ENCODE results near the gene PRDM16. TPM values are rescaled to one million over a fixed set of nuclear protein-coding genes. Genes with fewer than 3 reads are reported as not detected.

Gene PRDM16
- total RNA-seq, 4 donors from 2014 or later, result 0.41 to 0.95 TPM; not detected in 2

- intact Hi-C loops (cut with DNase I; ENCODE audit: low total_unique reads), result no loop called here
- H3K4me3 ChIP-seq, result no peak overlapping the region
- in situ Hi-C loops (cut with MboI; ENCODE audit: low pct_ligation_motif_present in 1 of 4, low pct_unique_long_range_greater_than_20kb in 1 of 4, low sequenced_read_pairs in 3 of 4), result loop anchor here in 2 of 4 donors (25.0 kb wide), 2 partner anchors 424 to 599 kb away; partner anchors contain the start of gene ACTRT2 (in 2 of the 2)
- 85% methylated on average over 11 of the region's 11 CpGs; no CpG with 5 or more reads in 1 of the 2 donors for WGBS, 2 donors (ENCODE audit: low coverage in 1 of 2)
- no peak for DNase-seq
- no peaks in the 10 kb centered on the region for H3K36me3 ChIP-seq
- no peaks in the 10 kb centered on the region for H3K9me3 ChIP-seq
- H3K4me1 ChIP-seq, result no peaks in the 10 kb centered on the region
- H3K27me3 ChIP-seq, result peaks cover 11% of the 10 kb centered on the region
- TF ChIP-seq EP300 (IDR thresholded peaks at IDR 0.05; ENCODE audit: low read depth), result no peak
- TF ChIP-seq, protein P1, sequence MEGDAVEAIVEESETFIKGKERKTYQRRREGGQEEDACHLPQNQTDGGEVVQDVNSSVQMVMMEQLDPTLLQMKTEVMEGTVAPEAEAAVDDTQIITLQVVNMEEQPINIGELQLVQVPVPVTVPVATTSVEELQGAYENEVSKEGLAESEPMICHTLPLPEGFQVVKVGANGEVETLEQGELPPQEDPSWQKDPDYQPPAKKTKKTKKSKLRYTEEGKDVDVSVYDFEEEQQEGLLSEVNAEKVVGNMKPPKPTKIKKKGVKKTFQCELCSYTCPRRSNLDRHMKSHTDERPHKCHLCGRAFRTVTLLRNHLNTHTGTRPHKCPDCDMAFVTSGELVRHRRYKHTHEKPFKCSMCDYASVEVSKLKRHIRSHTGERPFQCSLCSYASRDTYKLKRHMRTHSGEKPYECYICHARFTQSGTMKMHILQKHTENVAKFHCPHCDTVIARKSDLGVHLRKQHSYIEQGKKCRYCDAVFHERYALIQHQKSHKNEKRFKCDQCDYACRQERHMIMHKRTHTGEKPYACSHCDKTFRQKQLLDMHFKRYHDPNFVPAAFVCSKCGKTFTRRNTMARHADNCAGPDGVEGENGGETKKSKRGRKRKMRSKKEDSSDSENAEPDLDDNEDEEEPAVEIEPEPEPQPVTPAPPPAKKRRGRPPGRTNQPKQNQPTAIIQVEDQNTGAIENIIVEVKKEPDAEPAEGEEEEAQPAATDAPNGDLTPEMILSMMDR (IDR thresholded peaks at IDR 0.05), result no peak
- no peak overlapping the region for H3K27ac ChIP-seq
Measured at GRCh38 chr1:3436451-3436850, 367.4 kb downstream of the PRDM16 start.

GRCh38 chr1:3436901-3437300, 367.9 kb downstream of the PRDM16 start:
- H3K9me3 ChIP-seq, result no peaks in the 10 kb centered on the region
- 89 to 91% methylated on average over 8 to 14 of the region's 14 CpGs for WGBS, 2 donors (ENCODE audit: low coverage in 1 of 2)
- no peak for DNase-seq
- intact Hi-C loops (cut with DNase I; ENCODE audit: low total_unique reads) (no loop called here), in situ Hi-C loops (cut with MboI; ENCODE audit: low pct_ligation_motif_present in 1 of 4, low pct_unique_long_range_greater_than_20kb in 1 of 4, low sequenced_read_pairs in 3 of 4) (loop anchor here in 2 of 4 donors (25.0 kb wide), 2 partner anchors 425 to 600 kb away; partner anchors contain the start of gene ACTRT2 (in 2 of the 2))
- H3K27me3 ChIP-seq, result peaks cover 16% of the 10 kb centered on the region
- H3K36me3 ChIP-seq, result no peaks in the 10 kb centered on the region
- no peak overlapping the region for H3K4me3 ChIP-seq
- H3K27ac ChIP-seq, result no peak overlapping the region
- TF ChIP-seq, protein P1 (IDR thresholded peaks at IDR 0.05), result no peak
- TF ChIP-seq POLR2A (IDR thresholded peaks at IDR 0.05), result no peak
- no peak for TF ChIP-seq EP300 (IDR thresholded peaks at IDR 0.05; ENCODE audit: low read depth)
- TF ChIP-seq POLR2AphosphoS5 (IDR thresholded peaks at IDR 0.05), result no peak
- H3K4me1 ChIP-seq, result no peaks in the 10 kb centered on the region

DNA sequence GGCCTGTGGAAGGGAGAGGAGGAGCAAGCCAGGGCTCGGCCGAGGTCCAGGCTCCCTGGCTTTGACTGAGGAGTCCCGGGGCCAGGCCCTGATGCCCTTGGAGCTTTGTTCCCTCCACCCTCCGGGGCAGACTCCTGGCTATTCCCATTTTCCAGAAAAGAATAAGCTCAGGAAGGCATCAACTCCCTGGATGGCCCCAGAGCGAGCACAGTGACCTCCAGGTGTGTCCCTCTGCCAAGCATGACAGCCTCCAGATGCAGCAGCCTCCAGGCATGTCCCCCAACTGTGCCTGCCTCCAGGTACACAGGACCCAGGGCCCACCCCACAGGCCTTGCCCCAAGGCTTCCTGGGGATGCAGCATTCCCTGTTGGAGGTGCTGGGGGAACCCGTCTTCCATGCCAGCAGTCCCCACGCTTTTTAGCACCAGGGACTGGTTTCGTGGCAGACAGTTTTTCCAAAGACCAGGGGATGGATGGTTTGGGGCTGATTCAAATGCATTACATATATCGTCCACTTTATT, 369.7 kb downstream of the PRDM16 start:
- Histone ChIP-seq H3K27me3 (peaks cover 24% of the 10 kb centered on the region), H3K4me3 (no peak overlapping the region), H3K4me1 (no peaks in the 10 kb centered on the region), H3K9me3 (no peaks in the 10 kb centered on the region), H3K36me3 (no peaks in the 10 kb centered on the region), H3K27ac (no peak overlapping the region)
- no peak for TF ChIP-seq EP300 (IDR thresholded peaks at IDR 0.05; ENCODE audit: low read depth)
- TF ChIP-seq, protein P1 (IDR thresholded peaks at IDR 0.05), result no peak
- in situ Hi-C loops (cut with MboI; ENCODE audit: low pct_ligation_motif_present in 1 of 4, low pct_unique_long_range_greater_than_20kb in 1 of 4, low sequenced_read_pairs in 3 of 4), result loop anchor here in 2 of 4 donors (25.0 kb wide), 2 partner anchors 426 to 601 kb away; partner anchors contain the start of gene ACTRT2 (in 2 of the 2)
- intact Hi-C loops (cut with DNase I; ENCODE audit: low total_unique reads), result no loop called here
- no peak for DNase-seq
- 66 to 100% methylated on average over 2 to 9 of the region's 9 CpGs for WGBS, 2 donors (ENCODE audit: low coverage in 1 of 2)

DNA sequence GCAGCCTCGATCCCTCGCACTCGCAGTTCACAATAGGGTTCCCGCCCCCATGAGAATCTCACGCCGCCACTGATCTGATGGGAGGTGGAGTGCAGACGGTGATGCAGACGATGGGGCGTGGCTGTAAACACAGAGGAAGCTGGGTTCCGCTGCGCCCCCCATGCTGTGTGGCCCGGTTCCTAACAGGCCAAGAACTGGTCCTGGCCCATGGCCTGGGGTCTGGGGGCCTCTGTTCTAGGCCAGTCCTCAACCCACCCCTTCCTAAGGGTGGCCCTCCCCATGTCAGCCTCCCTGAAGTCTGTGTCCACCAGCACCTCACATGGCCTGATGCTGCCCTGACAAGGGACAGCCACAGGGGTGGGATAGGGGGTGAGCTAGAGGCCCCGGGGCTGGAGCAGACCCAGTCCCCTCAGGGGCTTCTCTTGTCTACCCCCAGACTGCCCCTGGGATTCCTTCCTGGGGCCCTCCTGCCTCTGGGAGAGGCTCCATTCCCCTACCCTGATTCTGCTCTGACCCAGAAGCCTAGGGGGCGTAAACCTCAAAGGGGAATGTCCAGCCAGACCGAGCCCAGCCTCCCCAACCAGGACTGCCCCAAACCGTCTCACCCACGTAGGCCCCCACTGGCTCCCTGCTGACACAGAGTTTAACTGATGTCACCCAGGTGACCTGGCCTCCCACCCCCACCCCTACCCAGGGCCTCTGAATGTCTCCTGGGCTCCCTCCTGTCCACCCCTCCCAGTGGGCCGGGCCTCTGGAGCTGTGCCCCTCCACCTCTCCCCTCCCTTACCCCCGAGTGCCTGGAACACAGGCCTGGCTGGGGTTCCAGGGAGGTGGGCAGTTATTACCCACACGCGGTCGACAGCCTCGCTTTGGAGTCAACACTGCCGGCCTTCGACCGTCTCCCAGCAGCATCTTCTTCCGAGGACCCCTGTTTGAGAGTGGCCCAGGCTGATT, 370.6 kb downstream of the PRDM16 start:
- Histone ChIP-seq H3K4me1 (no peaks in the 10 kb centered on the region), H3K36me3 (no peaks in the 10 kb centered on the region), H3K27ac (no peak overlapping the region), H3K9me3 (no peaks in the 10 kb centered on the region), H3K4me3 (no peak overlapping the region), H3K27me3 (peaks cover 24% of the 10 kb centered on the region)
- in situ Hi-C loops (cut with MboI; ENCODE audit: low pct_ligation_motif_present in 1 of 4, low pct_unique_long_range_greater_than_20kb in 1 of 4, low sequenced_read_pairs in 3 of 4), result loop anchor here in 2 of 4 donors (25.0 kb wide), 2 partner anchors 427 to 602 kb away; partner anchors contain the start of gene ACTRT2 (in 2 of the 2)
- intact Hi-C loops (cut with DNase I; ENCODE audit: low total_unique reads), result no loop called here
- 69 to 80% methylated on average over 2 to 25 of the region's 27 CpGs for WGBS, 2 donors (ENCODE audit: low coverage in 1 of 2)
- no peak for TF ChIP-seq POLR2AphosphoS5 (IDR thresholded peaks at IDR 0.05)
- TF ChIP-seq, protein P1 (IDR thresholded peaks at IDR 0.05), result no peak
- no peak for TF ChIP-seq POLR2A (IDR thresholded peaks at IDR 0.05)
- TF ChIP-seq EP300 (IDR thresholded peaks at IDR 0.05; ENCODE audit: low read depth), result no peak
- no peak for DNase-seq
